Measurements from ENCODE around the gene MAGEB6B. TPM values are rescaled to one million over a fixed set of nuclear protein-coding genes. Genes with fewer than 3 reads are reported as not detected.
"Not testable (repeated sequence)": the region's sequence is repeated elsewhere in the genome, so short reads cannot be mapped to it uniquely, and the experiment has no call there.

MAGEB6B gene
- not detected for total RNA-seq
- not detected for polyA plus RNA-seq

GRCh38 chrX:26160301-26160700 is at the start of gene MAGEB6B:
MAGEB6B (plus strand) TSS chrX:26160601; CDS start chrX:26160601, 0 bp downstream.
- peak in 1 of 6 donors; percentile 34 for DNase-seq
- TF ChIP-seq CTCF (IDR thresholded peaks at IDR 0.05), result no peak
- H3K27me3 ChIP-seq, result no peaks in the 10 kb centered on the region
- 88 to 93% methylated on average over 10 of the region's 10 CpGs for WGBS, 2 donors
- no peak within 1 kb of the TSS for H3K4me3 ChIP-seq
- no peak within 1 kb of the TSS for H3K27ac ChIP-seq
- ATAC-seq, result no peak
- no peaks in the 10 kb centered on the region for H3K4me1 ChIP-seq
- no peaks in the 10 kb centered on the region for H3K36me3 ChIP-seq
- H3K9me3 ChIP-seq, result no peaks in the 10 kb centered on the region
- FAIRE-seq, result no peak
- intact Hi-C loops (cut with DNase I), result no loop called here

- 81 to 84% methylated on average over 11 of the region's 11 CpGs for WGBS, 2 donors
- no peak for FAIRE-seq
- intact Hi-C loops (cut with DNase I), result no loop called here
- Histone ChIP-seq H3K27me3 (no peaks in the 10 kb centered on the region), H3K4me1 (no peaks in the 10 kb centered on the region), H3K9me3 (no peaks in the 10 kb centered on the region), H3K36me3 (no peaks in the 10 kb centered on the region), H3K4me3 (no peak within 1 kb of the TSS), H3K27ac (no peak within 1 kb of the TSS)
- ATAC-seq, result no peak
- no peak for DNase-seq
- TF ChIP-seq CTCF (IDR thresholded peaks at IDR 0.05), result no peak
Measured at GRCh38 chrX:26138274-26138673, 22.1 kb upstream of the MAGEB6B start, which contains the start of gene MAGEB18. MAGEB18 (plus strand) TSS chrX:26138343; CDS start chrX:26138986, 643 bp downstream.

- H3K27ac ChIP-seq, result no peak overlapping the region
- H3K27me3 ChIP-seq, result no peaks in the 10 kb centered on the region
- peak in 2 of 4 donors; percentile 75 to 77 for ATAC-seq
- no peaks in the 10 kb centered on the region for H3K4me1 ChIP-seq
- no peak for DNase-seq
- no peak for FAIRE-seq
- no peaks in the 10 kb centered on the region for H3K9me3 ChIP-seq
- TF ChIP-seq CTCF (IDR thresholded peaks at IDR 0.05), result no peak
- H3K4me3 ChIP-seq, result no peak overlapping the region
- intact Hi-C loops (cut with DNase I), result no loop called here
- no peaks in the 10 kb centered on the region for H3K36me3 ChIP-seq
- WGBS, 2 donors, result 1 to 5% methylated on average over 2 of the region's 2 CpGs
Measured at GRCh38 chrX:26146024-26146423, 14.4 kb upstream of the MAGEB6B start.

- DNase-seq (peak in 1 of 6 donors; percentile 42), ATAC-seq (no peak), FAIRE-seq (no peak)
- Histone ChIP-seq H3K27ac (no peak within 1 kb of the TSS), H3K27me3 (no peaks in the 10 kb centered on the region), H3K9me3 (no peaks in the 10 kb centered on the region), H3K4me1 (no peaks in the 10 kb centered on the region), H3K4me3 (no peak within 1 kb of the TSS), H3K36me3 (no peaks in the 10 kb centered on the region)
- TF ChIP-seq CTCF (IDR thresholded peaks at IDR 0.05), result no peak
- intact Hi-C loops (cut with DNase I), result no loop called here
- 80 to 88% methylated on average over 17 of the region's 17 CpGs for WGBS, 2 donors
Measured at GRCh38 chrX:26192204-26192603, 31.8 kb downstream of the MAGEB6B start, which contains the start of gene MAGEB6. MAGEB6 (plus strand) TSS chrX:26192440; CDS start chrX:26193847, 1,407 bp downstream.

GRCh38 chrX:26203561-26203960 is 43.2 kb downstream of the MAGEB6B start:
- peaks cover 0 to 9% (median 0%) of the 10 kb centered on the region in 3 donors for H3K4me1 ChIP-seq
- H3K4me3 ChIP-seq, result no peak overlapping the region
- intact Hi-C loops (cut with DNase I), result no loop called here
- TF ChIP-seq CTCF (IDR thresholded peaks at IDR 0.05), result no peak
- H3K27me3 ChIP-seq, result no peaks in the 10 kb centered on the region
- FAIRE-seq, result no peak
- no peaks in the 10 kb centered on the region for H3K36me3 ChIP-seq
- no peak for DNase-seq
- no peak for ATAC-seq
- H3K9me3 ChIP-seq, result no peaks in the 10 kb centered on the region
- no peak overlapping the region for H3K27ac ChIP-seq

GRCh38 chrX:26204717-26205116 is 44.3 kb downstream of the MAGEB6B start:
- intact Hi-C loops (cut with DNase I), result not testable (repeated sequence)

More at GRCh38 chrX:26204717-26205116, 44.3 kb downstream of the MAGEB6B start:
- H3K27ac ChIP-seq, H3K36me3 ChIP-seq, ATAC-seq, H3K4me3 ChIP-seq, H3K27me3 ChIP-seq, H3K9me3 ChIP-seq, H3K4me1 ChIP-seq, FAIRE-seq: not testable (repeated sequence)
- DNase-seq, result peak in 1 of 6 donors; percentile 63
- 93 to 95% methylated on average over 26 to 27 of the region's 27 CpGs for WGBS, 2 donors

All from pancreas (tissue), 10 donors.